NK-92 (cell line): ENCODE data around the gene GNPTAB.

Experiments
- DNase-seq: peaks from one replicate; lab custom pipeline; 2025; ENCODE audit not compliant: unreplicated experiment; lab: John Stamatoyannopoulos, UW

GNPTAB gene

DNA sequence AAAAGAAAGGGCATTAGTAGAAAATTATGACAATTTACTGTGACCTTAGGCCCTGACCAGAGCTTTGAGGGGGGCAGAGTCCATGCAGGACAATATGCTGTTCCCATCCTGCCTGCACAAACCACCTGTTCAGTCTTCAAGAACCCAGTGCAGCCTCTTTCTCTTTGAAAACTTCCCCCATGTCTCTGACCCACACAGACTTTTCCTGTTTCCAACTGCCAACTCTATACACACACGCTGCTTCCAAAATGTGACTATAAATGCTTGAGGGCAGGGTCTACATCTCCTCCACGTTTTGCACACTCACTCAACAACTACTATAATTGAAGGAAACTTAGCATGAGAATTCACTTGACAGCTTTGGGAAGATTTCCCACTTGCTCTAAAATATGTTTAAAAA, 54.9 kb downstream of the GNPTAB start:
- no peak for DNase-seq

GRCh38 chr12:101773650-101774162, 57.1 kb downstream of the GNPTAB start:
- DNase-seq, result no peak

GRCh38 chr12:101772012-101772775, 58.6 kb downstream of the GNPTAB start:
- DNase-seq, result no peak

- DNase-seq, result no peak
These were observed 60.9 kb downstream of the GNPTAB start for GRCh38 chr12:101769865-101770264.

- DNase-seq, result no peak
These were observed 62.0 kb downstream of the GNPTAB start for GRCh38 chr12:101768781-101769180.

GRCh38 chr12:101767537-101767936, 63.2 kb downstream of the GNPTAB start:
- no peak for DNase-seq

- no peak for DNase-seq
These were observed 66.5 kb downstream of the GNPTAB start for GRCh38 chr12:101764051-101764792.

DNA sequence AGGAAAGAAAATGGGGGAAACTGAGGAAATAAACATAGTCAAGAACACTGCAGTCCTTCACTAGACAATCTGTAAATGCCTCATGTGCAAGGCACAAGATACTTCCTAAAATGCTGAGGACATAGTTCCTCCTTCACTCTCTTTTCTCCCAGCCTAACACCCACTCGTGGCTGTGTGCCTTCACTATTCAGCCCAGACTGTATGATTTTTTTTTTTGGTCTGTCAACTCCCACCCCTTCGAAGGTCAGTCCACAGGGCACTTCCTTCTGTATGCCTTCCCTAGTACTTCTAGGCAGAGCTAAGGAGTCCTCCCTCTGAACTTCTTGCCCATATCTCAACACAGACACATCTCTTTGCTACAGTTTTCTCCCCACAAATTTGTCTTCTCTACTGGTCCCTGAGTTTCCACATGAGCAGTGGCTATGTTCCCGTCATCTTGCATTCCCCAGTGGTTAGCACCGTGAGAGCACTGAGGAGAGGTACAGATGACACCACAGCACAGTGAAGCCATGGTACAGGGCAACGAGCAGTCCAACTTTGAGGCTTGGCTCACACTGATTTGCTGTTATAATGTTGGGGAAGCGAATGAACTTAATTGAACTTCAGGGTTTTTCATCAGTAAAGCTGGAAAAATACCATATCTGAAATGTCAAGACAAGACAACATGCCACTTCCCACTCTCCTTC, 67.4 kb downstream of the GNPTAB start:
- no peak for DNase-seq

- DNase-seq, result no peak
These were observed 69.0 kb downstream of the GNPTAB start for GRCh38 chr12:101761781-101762180.

- no peak for DNase-seq
These were observed 69.4 kb downstream of the GNPTAB start for GRCh38 chr12:101761350-101761749.

GRCh38 chr12:101759396-101760047, 71.2 kb downstream of the GNPTAB start:
- no peak for DNase-seq

DNA sequence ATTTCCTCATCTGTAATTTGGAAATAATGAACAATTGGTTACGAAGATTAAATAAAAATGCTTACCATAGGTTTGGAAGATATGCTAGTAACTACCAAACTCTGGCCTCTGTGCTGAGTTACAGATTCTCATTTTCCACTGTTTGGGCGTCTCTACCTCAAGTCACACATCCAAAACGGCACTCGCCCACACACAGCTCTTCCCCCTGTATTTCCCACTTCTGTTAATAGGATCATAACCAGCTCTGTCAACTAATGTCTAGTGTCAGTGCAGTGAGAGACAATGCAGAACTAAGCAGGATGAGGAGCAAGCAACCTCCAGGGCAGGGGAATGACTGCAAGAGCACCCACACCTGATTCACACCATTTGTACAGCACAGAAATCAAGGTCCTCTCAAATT, 80.6 kb downstream of the GNPTAB start:
- DNase-seq, result no peak

GRCh38 chr12:101749657-101750056, 81.1 kb downstream of the GNPTAB start:
- DNase-seq, result no peak

DNA sequence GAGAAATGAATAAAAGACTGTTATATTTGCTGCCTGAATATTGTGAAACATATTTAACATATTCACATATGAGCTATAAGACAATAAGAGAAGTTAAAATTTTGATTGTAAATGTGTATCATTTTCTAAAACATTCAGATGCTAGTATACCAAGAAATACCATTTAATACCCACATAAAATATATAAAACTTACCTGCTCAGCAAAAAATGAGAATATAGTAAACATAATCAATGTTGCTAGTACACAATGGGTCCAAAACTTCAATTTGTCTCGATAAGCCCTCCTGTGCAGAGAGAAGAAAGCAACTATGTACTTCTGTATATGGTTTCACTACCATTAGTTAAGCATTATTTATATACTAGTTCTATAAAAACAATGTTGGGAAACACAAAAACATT, 81.9 kb downstream of the GNPTAB start:
- no peak for DNase-seq

GRCh38 chr12:101747697-101748096, 83.1 kb downstream of the GNPTAB start:
- DNase-seq, result no peak

DNA sequence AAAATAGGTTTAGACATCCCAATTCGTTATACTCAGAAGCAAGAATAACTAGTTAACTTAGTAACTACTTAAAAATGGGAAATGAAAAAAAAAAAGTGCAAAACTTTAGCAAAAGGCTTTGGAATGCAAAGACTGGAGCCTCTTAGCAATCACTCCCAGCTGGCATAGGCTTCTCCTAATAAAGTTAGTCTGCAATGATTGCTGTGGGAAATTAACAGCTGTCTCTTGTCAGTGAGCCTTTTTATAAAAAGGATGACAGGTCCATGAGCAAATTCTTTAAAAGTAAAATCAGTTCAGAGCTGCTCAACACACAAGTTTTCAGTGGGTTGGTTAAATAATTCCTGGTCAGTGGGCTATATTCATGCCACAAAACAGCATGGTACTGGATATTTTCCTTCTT, 84.1 kb downstream of the GNPTAB start:
- DNase-seq, result no peak

GRCh38 chr12:101746196-101746595, 84.6 kb downstream of the GNPTAB start:
- no peak for DNase-seq

GRCh38 chr12:101745481-101745880, 85.3 kb downstream of the GNPTAB start:
- DNase-seq, result no peak

DNA sequence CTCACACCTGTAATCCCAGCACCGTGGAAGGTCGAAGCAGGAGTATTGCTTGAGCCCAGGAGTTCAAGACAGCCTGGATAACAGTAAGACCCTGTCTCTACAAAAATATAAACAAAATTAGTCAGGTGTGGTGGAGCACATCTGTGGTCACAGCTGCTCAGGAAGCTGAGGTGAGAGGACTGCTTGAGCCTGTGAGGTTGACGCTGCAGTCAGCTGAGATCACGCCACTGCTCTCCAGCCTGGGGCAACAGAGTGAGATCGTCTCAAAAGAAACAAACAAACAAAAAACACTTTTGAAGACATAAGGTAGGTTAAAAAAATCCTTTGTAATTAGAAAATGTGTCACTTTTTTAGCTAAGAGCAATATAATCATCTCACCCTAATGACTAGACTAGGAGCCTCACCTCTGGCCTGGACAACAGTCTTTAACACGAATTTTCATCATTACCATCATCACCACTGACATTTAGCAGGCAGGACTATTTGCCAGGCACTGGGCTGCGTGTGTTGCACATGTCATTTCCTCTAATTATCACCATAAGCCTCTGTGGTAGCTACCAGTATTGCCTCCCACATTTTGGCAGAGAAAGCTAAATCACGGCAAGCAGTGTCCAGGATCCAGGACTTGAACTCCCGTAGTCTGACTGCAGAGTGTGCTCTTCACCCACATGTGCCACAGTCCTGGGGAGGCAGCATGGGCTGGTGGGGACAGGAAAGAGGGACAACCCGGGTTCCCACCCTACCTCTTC, 86.9 kb downstream of the GNPTAB start:
- DNase-seq, result no peak

DNA sequence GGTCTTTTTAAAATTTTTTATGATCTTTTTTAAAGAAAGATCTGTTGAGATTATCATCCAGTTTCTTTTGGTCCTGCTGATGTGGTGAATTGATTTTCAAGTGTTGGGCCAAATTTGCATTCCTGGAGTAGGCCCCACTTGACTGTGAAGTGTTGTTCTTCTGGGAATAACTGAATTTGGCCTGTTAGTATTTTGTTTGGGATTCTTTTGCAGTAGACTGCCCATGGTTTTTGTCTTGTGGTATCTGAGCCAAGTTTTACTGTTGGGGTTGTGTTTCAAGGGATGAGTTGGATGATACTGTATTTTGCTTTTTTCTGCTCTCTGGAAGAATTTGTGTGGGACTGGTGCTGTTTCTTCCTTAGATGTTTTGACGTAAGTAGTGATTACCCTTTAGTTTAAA, 87.5 kb downstream of the GNPTAB start:
- DNase-seq, result no peak

DNA sequence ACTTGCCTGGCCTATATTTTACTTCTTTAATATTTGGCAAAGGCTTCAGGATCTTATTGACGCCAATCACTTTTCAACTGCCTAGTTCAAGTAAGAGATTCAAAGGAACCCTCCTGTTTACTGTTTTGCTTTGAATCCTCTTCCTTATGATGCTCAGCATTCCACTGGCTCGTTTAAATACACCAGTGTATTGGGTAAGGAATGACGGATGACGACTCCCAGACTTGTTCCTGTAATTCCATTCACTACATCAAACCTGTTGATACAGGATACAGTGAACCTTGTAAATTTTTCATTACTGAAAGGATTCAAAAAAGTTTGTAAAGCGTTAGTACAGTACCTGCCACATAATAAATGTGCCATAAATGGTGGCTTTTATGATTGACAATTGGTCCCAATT, 89.8 kb downstream of the GNPTAB start:
- no peak for DNase-seq
